Lower lobe of right lung (tissue), 2 donors: ENCODE results near the gene ANO2. TPM values are rescaled to one million over a fixed set of nuclear protein-coding genes. Genes with fewer than 3 reads are reported as not detected.

Experiments used
- ATAC-seq, 2 donors: fragments of 200-7000 bp; cut with Tn5 transposase; one replicate each; pipeline ENCODE4 v1.9.1; 2020 to 2022; ENCODE audit warnings: mild to moderate bottlenecking in 2 of 2, moderate library complexity in 2 of 2
- DNase-seq: peaks from one replicate; pipeline ENCODE4 v3.0.0-alpha.2; 2020
- H3K27ac ChIP-seq: fragments of 200-600 bp; one replicate; pipeline ENCODE4 v1.8.0; 2022
- H3K27me3 ChIP-seq: fragments of 200-600 bp; one replicate; pipeline ENCODE4 v1.8.0; 2022; ENCODE audit warnings: low read depth
- H3K36me3 ChIP-seq: fragments of 200-600 bp; one replicate; pipeline ENCODE4 v1.8.0; 2022; ENCODE audit warnings: mild to moderate bottlenecking
- H3K4me1 ChIP-seq: fragments of 200-600 bp; one replicate; pipeline ENCODE4 v1.8.0; 2022
- H3K4me3 ChIP-seq: fragments of 200-600 bp; one replicate; pipeline ENCODE4 v1.8.0; 2022; ENCODE audit warnings: mild to moderate bottlenecking
- H3K9me3 ChIP-seq: fragments of 200-600 bp; one replicate; pipeline ENCODE4 v1.8.0; 2022
- intact Hi-C: fragments of 100-400 bp; cut with DNase I; formaldehyde crosslinking; loops from one replicate; pipeline ENCODE4 v1.11.0; 2022
- total RNA-seq: library from RNA; stranded (reverse); fragmentation: NEBNext Ultra II Directional; extraction: Animal tissue kit (Norgen Biotek cat#: 25700); gene quantifications from one replicate; pipeline ENCODE4 v1.2.1, GENCODE V29; 2021
- TF ChIP-seq, protein P1 (sequence below): fragments of 200-600 bp; IDR thresholded peaks from one replicate; pipeline ENCODE4 v1.8.0; 2022; ENCODE audit warnings: antibody characterized with exemption, mild to moderate bottlenecking
- donor health status: DM: no; HTN: yes; CAD: no; lungs with severe emphysema.

The ANO2 gene
- total RNA-seq, 1 donor from 2014 or later, result 22.2 TPM

DNA sequence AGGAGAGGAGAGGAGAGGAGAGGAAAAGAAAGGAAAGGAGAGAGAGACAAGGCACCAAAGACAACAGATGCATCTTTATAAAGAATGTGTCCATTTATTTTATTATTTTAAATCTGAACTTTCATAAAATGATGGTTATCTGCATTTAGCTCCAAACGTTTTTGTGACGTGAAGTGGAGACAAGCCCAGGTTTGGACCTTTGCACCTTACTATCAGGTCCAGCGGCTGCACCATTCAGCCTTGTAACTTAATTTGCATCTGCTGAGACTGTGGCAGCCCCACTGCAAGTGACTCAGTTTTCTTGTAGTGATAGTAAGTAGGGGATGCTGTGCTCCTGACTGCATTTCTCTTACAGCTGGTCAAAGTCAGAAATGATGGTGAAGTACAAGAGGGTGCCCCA is 382.5 kb downstream of the ANO2 start:
- no peak for ATAC-seq
- H3K27me3 ChIP-seq, result no peaks in the 10 kb centered on the region
- no peak for DNase-seq
- peaks cover 12% of the 10 kb centered on the region for H3K4me1 ChIP-seq
- H3K9me3 ChIP-seq, result no peaks in the 10 kb centered on the region
- TF ChIP-seq, protein P1, sequence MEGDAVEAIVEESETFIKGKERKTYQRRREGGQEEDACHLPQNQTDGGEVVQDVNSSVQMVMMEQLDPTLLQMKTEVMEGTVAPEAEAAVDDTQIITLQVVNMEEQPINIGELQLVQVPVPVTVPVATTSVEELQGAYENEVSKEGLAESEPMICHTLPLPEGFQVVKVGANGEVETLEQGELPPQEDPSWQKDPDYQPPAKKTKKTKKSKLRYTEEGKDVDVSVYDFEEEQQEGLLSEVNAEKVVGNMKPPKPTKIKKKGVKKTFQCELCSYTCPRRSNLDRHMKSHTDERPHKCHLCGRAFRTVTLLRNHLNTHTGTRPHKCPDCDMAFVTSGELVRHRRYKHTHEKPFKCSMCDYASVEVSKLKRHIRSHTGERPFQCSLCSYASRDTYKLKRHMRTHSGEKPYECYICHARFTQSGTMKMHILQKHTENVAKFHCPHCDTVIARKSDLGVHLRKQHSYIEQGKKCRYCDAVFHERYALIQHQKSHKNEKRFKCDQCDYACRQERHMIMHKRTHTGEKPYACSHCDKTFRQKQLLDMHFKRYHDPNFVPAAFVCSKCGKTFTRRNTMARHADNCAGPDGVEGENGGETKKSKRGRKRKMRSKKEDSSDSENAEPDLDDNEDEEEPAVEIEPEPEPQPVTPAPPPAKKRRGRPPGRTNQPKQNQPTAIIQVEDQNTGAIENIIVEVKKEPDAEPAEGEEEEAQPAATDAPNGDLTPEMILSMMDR, result no peak
- intact Hi-C loops, result no loop called here
- no peak overlapping the region for H3K27ac ChIP-seq
- no peaks in the 10 kb centered on the region for H3K36me3 ChIP-seq
- no peak overlapping the region for H3K4me3 ChIP-seq

DNA sequence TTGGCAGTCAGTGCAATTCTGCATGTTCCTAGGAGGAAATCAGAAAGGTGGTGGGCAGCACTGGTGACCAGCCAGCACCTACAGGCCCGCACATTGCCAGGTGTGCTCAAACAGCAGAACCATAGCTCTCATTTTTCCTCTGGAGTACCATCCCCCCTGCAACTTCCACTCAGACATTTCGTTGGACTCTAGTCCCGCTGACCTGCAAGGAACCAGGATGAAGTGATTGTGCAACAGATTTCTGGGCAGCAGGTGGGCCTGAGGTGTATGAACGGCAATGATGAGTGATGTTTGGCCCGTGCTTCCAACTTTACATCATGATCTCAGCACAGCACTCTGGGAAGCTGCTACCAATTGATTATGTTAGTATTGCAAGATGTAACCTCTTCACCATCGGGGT is 383.2 kb downstream of the ANO2 start:
- Histone ChIP-seq H3K27me3 (no peaks in the 10 kb centered on the region), H3K36me3 (no peaks in the 10 kb centered on the region), H3K27ac (no peak overlapping the region), H3K4me1 (peaks cover 5% of the 10 kb centered on the region), H3K4me3 (no peak overlapping the region), H3K9me3 (no peaks in the 10 kb centered on the region)
- DNase-seq (no peak), ATAC-seq (no peak)
- intact Hi-C loops, result no loop called here
- TF ChIP-seq, protein P1, result no peak

GRCh38 chr12:5561057-5561456 is 384.0 kb downstream of the ANO2 start:
- Histone ChIP-seq H3K27me3 (no peaks in the 10 kb centered on the region), H3K27ac (no peak overlapping the region), H3K4me3 (no peak overlapping the region), H3K4me1 (no peaks in the 10 kb centered on the region), H3K9me3 (no peaks in the 10 kb centered on the region), H3K36me3 (no peaks in the 10 kb centered on the region)
- TF ChIP-seq, protein P1, result no peak
- intact Hi-C loops, result no loop called here
- ATAC-seq, result no peak
- DNase-seq, result no peak

GRCh38 chr12:5560265-5560664 is 384.8 kb downstream of the ANO2 start:
- H3K9me3 ChIP-seq, result no peaks in the 10 kb centered on the region
- TF ChIP-seq, protein P1, result no peak
- H3K27ac ChIP-seq, result no peak overlapping the region
- H3K27me3 ChIP-seq, result no peaks in the 10 kb centered on the region
- intact Hi-C loops, result no loop called here
- H3K4me1 ChIP-seq, result no peaks in the 10 kb centered on the region
- H3K4me3 ChIP-seq, result no peak overlapping the region
- H3K36me3 ChIP-seq, result no peaks in the 10 kb centered on the region
- no peak for ATAC-seq
- DNase-seq, result no peak

DNA sequence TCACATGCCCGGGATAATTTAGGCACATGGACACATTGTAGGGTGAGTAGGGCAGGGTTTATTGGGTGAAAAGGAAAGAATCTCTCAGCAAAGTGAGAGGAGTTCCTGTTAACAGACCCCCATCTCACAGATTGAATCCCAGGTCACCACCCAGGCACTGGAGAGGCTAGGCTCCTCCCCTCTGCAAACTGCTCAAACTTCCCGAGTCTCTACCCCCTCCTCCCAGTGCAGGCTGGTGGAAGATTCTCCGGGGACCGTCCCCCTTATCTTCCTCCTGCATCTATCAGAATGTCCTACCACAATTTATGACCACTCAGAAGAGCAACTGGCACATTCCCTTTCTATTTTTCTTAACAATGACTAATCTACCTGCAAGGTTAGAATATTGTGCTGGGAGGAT is 387.2 kb downstream of the ANO2 start:
- no peaks in the 10 kb centered on the region for H3K9me3 ChIP-seq
- ATAC-seq, result no peak
- intact Hi-C loops, result no loop called here
- DNase-seq, result no peak
- no peak overlapping the region for H3K4me3 ChIP-seq
- no peaks in the 10 kb centered on the region for H3K4me1 ChIP-seq
- H3K27me3 ChIP-seq, result no peaks in the 10 kb centered on the region
- H3K36me3 ChIP-seq, result no peaks in the 10 kb centered on the region
- no peak overlapping the region for H3K27ac ChIP-seq
- TF ChIP-seq, protein P1, result no peak
